GM23248 (cell line): Measurements from ENCODE around the gene SEPTIN12.

Experiments
- EZH2 ChIP-seq: fragments of 200-600 bp; sonication (generic); IDR thresholded peaks from 2 replicates; pipeline ENCODE4 v1.6.1; 2018; ENCODE audit warnings: antibody characterized with exemption, mild to moderate bottlenecking; ENCODE audit not compliant: insufficient read depth, poor library complexity, severe bottlenecking
- EZH2phosphoT487 ChIP-seq: fragments of 200-600 bp; sonication (generic); IDR thresholded peaks from 2 replicates; pipeline ENCODE4 v1.6.1; 2018; ENCODE audit warnings: antibody characterized with exemption, moderate library complexity, mild to moderate bottlenecking, low read depth; ENCODE audit not compliant: insufficient read depth

DNA sequence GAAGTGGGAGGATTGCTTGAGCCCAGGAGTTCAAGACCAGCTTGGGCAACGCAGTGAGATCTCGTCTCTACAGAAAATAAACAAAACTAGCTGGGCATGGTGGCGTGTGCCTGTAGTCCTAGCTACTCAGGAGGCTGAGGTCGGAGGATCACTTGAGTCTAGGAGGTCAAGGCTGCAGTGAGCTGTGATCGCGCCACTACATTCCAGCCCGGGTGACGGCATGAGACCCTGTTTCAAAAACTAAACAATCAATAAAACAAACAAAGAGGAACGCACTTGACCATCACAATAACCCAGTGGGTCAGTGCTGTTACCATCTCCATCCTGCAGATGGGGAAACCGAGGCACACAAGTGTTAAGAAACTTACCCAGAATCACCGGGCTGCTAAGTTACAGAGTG lies 34.9 kb downstream of the SEPTIN12 start:
- TF ChIP-seq EZH2phosphoT487 (no peak), EZH2 (no peak)
